ENCODE data around the gene NCKAP5.

DNA sequence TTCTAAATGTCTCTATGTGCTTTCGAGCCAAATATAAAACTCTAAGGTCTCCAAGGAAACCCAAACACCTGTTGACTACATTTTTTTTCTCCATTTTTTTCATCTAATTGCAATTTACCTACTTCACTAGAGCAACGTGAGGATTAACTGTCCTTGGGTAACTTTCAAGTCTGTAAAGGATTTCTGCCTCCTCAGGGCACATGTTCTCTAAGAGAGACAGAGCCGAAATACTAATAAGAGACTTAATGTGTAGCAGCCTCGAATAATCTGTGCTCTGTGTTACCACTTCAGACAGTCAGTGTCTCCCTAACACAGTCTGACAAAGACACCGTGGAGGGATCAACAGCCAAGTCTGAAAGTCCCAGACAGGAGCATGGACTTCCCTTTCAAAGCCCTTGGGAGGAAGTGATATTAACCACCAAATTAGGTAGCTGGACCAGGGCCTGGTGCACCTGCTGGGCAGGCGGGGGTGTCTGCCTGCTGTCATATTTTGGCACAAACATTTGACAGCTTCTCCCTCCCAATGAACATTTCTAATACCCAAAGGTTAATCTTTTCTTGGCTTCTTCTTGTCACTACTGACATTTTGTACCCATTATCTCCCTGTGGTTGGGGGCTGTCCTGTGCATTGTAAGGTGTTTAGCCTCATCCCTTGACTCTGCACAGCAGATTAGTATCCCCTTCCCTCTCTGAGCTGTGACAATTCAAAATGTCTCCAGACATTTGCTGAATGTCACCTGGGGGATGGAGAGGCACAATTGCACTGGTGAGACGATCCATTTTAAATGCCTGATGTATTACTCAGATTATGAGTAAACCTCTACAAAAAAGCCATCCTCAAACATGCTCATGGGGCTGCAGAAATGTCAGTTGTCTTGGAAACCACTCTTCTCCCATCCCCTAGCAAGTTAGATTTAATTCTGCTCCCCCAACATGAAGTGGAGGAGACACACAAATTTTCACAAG lies 852.6 kb downstream of the NCKAP5 start:
- TF ChIP-seq EZH2 (IDR thresholded peaks at IDR 0.05; ENCODE audit: borderline replicate concordance, low read length) = no peak
- no peak for TF ChIP-seq CTCF (IDR thresholded peaks at IDR 0.05; ENCODE audit: low read length)
